K562 (cell line): ENCODE data around the gene GALNT18.

Source experiments
- ATF3 ChIP-seq, 2 experiments: fragments of 450-650 bp in 1 of 2; sonication (generic) in 1 of 2; formaldehyde crosslinking in 1 of 2; IDR thresholded peaks in 1 of 2; conservative IDR thresholded peaks in 1 of 2; 2 replicates each; pipeline versions ENCODE4 v1.6.1 to v1.8.1; 2016 to 2023; ENCODE audit warnings: mild to moderate bottlenecking in 2 of 2, moderate library complexity in 2 of 2, inconsistent platforms in 1 of 2, missing genetic modification reagents in 1 of 2
- CBX3 ChIP-seq, 2 experiments: IDR thresholded peaks; 1 replicate in 1 of 2; 2 replicates in 1 of 2; pipeline ENCODE4 v1.6.1; 2012; ENCODE audit warnings: inconsistent platforms in 2 of 2, low read length in 2 of 2, borderline replicate concordance in 1 of 2, control low read depth in 1 of 2
- EZH2 ChIP-seq: IDR thresholded peaks from 2 replicates; pipeline ENCODE4 v1.6.1; 2012; ENCODE audit warnings: low read depth, mild to moderate bottlenecking, inconsistent platforms, low read length, borderline replicate concordance
- FOXK2 ChIP-seq, 2 experiments: fragments of 450-650 bp; IDR thresholded peaks in 1 of 2; conservative IDR thresholded peaks in 1 of 2; 2 replicates each; pipeline ENCODE4 v1.6.1; 2016; ENCODE audit warnings: low read depth in 2 of 2, mild to moderate bottlenecking in 1 of 2
- FOXM1 ChIP-seq, 2 experiments: fragments of 450-650 bp in 1 of 2; sonication (generic) in 1 of 2; formaldehyde crosslinking in 1 of 2; IDR thresholded peaks; 2 replicates each; pipeline versions ENCODE4 v1.6.1 to v1.9.0; 2017 to 2022; ENCODE audit warnings: low read depth in 2 of 2, mild to moderate bottlenecking in 2 of 2, missing genetic modification reagents in 1 of 2, moderate library complexity in 1 of 2
- GABPB1 ChIP-seq: sonication (generic); formaldehyde crosslinking; IDR thresholded peaks from 2 replicates; pipeline ENCODE4 v1.8.0; 2022; ENCODE audit warnings: mild to moderate bottlenecking, missing genetic modification reagents
- MYC ChIP-seq, 2 experiments: fragments of 250-450 bp in 1 of 2; sonication (Bioruptor Pico) in 1 of 2; IDR thresholded peaks; 2 replicates each; pipeline versions ENCODE4 v1.5.1 to v1.6.1; 2012 to 2021; ENCODE audit warnings: low read depth in 2 of 2, borderline replicate concordance in 1 of 2, improper control_type of control experiment in 1 of 2, low read length in 1 of 2, mild to moderate bottlenecking in 1 of 2, moderate library complexity in 1 of 2
- NR2C2 ChIP-seq, 2 experiments: fragments of 200-800 bp in 1 of 2; sonication (Bioruptor generic) in 1 of 2; sonication (generic) in 1 of 2; formaldehyde crosslinking in 1 of 2; IDR thresholded peaks; 2 replicates each; pipeline versions ENCODE4 v1.6.1 to v1.8.0; 2016 to 2022; ENCODE audit warnings: mild to moderate bottlenecking in 1 of 2, missing compliant biosample characterization in 1 of 2, missing genetic modification characterization in 1 of 2, missing genetic modification reagents in 1 of 2
- POLR2AphosphoS5 ChIP-seq: IDR thresholded peaks from 2 replicates; pipeline ENCODE4 v1.6.1; 2011; ENCODE audit warnings: mild to moderate bottlenecking, low read depth, low read length, moderate library complexity; ENCODE audit not compliant: control insufficient read depth, insufficient read depth
- USF2 ChIP-seq: sonication (generic); formaldehyde crosslinking; IDR thresholded peaks from 2 replicates; pipeline ENCODE4 v1.5.0; 2020; ENCODE audit warnings: missing genetic modification reagents
- ZBTB7A ChIP-seq: IDR thresholded peaks from 2 replicates; pipeline ENCODE4 v1.6.1; 2011; ENCODE audit warnings: low read depth, mild to moderate bottlenecking, low read length, moderate library complexity, borderline replicate concordance; ENCODE audit not compliant: control insufficient read depth

- TF ChIP-seq ATF3 (IDR thresholded peaks at IDR 0.05) (no peak), ATF3 (CRISPR knock-in tag; conservative IDR thresholded peaks at IDR 0.05) (no peak), GABPB1 (CRISPR knock-in tag) (no peak), USF2 (CRISPR knock-in tag) (no peak), POLR2AphosphoS5 (no peak), EZH2 (no peak), MYC (IDR thresholded peaks at IDR 0.05; ENCODE audit: low read depth, low read length) (no peak), MYC (CRISPR knock-in tag; IDR thresholded peaks at IDR 0.05; ENCODE audit: borderline replicate concordance, low read depth) (no peak), FOXK2 (conservative IDR thresholded peaks at IDR 0.05 in 1 of 2, IDR thresholded peaks at IDR 0.05 in 1 of 2; ENCODE audit: low read depth in 2 of 2) (no peak), FOXM1 (IDR thresholded peaks at IDR 0.05; ENCODE audit: low read depth) (no peak), FOXM1 (CRISPR knock-in tag; IDR thresholded peaks at IDR 0.05; ENCODE audit: low read depth) (no peak), NR2C2 (CRISPR knock-in tag; IDR thresholded peaks at IDR 0.05) (no peak), NR2C2 (tag; IDR thresholded peaks at IDR 0.05) (no peak), CBX3 (IDR thresholded peaks at IDR 0.05; ENCODE audit: borderline replicate concordance in 1 of 2, low read length in 2 of 2) (no peak), ZBTB7A (no peak)
These were observed 391.7 kb downstream of the GALNT18 start for GRCh38 chr11:11230087-11230486.
